IPS DF 4.7 (cell line): ENCODE measurements around the gene G6PC1.
A peak's percentile ranks its signal among the peaks of the same experiment; 100 is the strongest.

Experiments
- DNase-seq: peaks from one replicate; pipeline ENCODE4 v3.0.0-alpha.2; 2013; ENCODE audit warnings: low spot score; ENCODE audit errors: extremely low read depth

The G6PC1 gene

DNA sequence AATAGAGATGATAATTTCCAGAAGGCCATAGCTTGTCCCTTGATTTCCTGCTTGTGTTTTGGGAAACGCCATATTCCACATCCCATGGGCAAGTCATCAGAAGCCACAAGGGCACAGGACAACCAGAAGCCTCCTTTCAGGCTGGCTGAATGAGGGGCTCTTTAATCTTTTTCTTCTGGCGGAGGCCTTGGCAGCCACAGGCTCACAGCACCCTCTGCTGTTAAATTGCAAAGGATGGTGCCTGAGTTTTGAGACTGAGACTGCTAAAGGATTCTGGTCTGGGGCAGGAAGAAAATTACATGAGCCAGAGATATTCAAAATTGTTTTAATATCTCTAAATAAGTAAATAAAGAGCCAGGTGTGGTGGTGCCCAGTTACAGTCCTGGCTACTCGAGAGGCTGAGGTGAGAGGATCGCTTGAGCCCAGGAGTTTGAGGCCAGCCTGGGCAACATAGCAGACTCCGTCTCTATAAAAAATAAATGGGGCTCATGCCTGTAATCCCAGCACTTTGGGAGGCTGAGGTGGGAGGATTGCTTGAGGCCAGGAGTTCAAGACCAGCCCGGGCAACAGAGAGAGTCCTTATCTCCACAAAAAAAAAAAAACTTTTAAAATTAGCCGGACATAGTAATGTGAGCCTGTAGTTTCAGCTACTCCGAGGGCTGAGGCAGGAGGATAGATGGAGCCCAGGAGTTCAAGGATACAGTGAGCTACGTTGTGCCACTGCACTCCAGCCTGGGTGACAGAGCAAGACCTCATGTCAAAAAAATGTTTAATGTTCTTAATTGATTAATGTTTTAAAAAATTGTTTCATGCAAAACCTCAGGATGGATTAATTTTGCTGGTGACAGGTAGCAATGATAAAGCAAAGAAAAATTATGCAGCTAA, 37.4 kb downstream of the G6PC1 start:
- DNase-seq: peak; percentile 46

DNA sequence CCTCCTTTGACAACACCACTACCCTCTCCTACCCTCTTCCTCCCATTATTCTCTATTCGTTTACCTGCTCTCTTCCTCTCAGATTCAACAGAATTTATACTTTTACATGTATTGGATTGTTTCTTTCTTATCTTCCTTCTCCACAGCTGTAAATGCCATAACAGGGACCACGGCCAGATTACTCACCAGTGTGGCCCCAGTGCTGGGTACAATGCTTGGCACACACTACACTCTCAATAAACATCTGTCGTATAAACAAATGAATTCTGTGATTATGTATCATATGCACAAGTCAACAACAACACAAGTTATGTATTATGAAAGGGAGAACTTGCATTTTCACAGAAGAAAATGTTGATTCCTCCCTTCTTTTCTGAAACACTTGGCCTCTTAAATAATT, 43.6 kb downstream of the G6PC1 start:
- no peak for DNase-seq

DNA sequence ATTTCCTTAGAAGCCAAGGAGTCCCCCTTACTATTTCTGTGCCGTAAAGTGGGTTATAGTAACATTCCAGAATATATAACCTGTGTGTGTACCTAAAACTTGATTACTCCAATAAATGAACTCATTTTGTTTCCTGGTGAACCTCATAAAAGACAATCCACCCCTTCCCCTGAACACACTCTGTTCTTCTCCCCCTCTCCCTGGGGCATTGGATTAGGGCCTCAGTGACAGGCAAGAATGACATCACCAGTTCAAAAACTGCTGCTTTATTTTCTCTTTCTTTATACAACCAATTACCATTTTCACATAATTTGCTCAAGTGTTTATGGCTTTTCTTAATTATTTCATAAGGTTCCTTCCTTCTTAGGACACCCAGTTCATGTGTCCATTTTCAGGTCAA, 46.2 kb downstream of the G6PC1 start:
- no peak for DNase-seq

DNA sequence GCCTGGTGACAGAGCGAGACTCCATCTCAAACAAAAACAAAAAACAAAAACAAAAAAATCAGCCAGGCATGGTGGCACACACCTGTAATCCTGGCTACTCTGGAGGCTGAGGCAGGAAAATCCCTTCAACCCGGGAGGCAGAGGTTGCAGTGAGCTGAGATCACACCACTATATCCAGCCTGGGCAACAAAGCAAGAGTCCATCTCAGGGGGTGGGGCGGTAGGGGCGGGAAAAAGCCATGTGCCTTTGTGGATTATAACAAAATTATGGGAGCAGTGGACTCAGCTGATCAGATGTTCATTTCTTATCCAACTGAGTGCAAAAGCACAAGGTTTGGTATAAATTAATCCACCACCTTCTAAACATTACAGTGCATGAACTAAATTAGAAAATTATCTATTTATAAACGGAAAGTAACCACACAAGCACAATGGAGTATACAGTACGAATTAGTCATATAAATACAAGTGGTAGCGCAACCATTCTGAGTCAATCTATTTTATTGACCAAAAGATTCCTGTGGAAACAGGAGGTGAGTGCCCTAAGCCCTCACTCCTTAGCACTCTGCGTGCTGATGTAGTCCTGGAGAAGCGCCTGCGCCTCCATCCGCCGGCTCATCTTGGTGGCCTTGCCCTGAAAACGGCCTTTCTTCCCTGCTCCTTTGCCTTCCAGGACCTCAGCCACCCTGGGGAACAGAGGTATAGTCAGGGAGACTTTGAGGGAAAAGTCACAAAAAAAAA, 49.6 kb downstream of the G6PC1 start:
- no peak for DNase-seq
